Esophagus muscularis mucosa (tissue), 4 donors: Measurements from ENCODE around the gene TMEM114.

ENCODE experiments used
- CTCF ChIP-seq, 3 experiments: fragments of 200-600 bp in 2 of 3; fragments of 450-650 bp in 1 of 3; sonication (generic) in 2 of 3; IDR thresholded peaks; one replicate each; pipeline ENCODE4 v1.5.1; 2017 to 2019; ENCODE audit warnings: antibody characterized with exemption in 3 of 3, mild to moderate bottlenecking in 2 of 3, moderate library complexity in 1 of 3
- EP300 ChIP-seq: sonication (generic); formaldehyde crosslinking; IDR thresholded peaks from one replicate; pipeline ENCODE4 v1.6.1; 2017; ENCODE audit warnings: antibody characterized with exemption
- POLR2A ChIP-seq: fragments of 450-650 bp; IDR thresholded peaks from one replicate; pipeline ENCODE4 v1.6.1; 2017; ENCODE audit warnings: antibody characterized with exemption, moderate library complexity, mild to moderate bottlenecking, low read depth
- POLR2AphosphoS5 ChIP-seq, 2 donors: sonication (generic); formaldehyde crosslinking; IDR thresholded peaks; one replicate each; pipeline ENCODE4 v1.6.1; 2017; ENCODE audit warnings: antibody characterized with exemption in 2 of 2

- TF ChIP-seq CTCF (IDR thresholded peaks at IDR 0.05) (no peak), EP300 (no peak), POLR2A (no peak), POLR2AphosphoS5 (IDR thresholded peaks at IDR 0.05) (no peak)
These were observed 20.5 kb downstream of the TMEM114 start for GRCh38 chr16:8569650-8570346.
